K562 (cell line): ENCODE results near the gene STMN3. TPM values are rescaled to one million over a fixed set of nuclear protein-coding genes. Genes with fewer than 3 reads are reported as not detected.

Source experiments
- BHLHE40 ChIP-seq: IDR thresholded peaks from 2 replicates; pipeline ENCODE4 v1.6.1; 2011; ENCODE audit warnings: low read length, improper control_type of control experiment
- BRD4 ChIP-seq: fragments of 200-600 bp; sonication (generic); IDR thresholded peaks from 2 replicates; pipeline ENCODE4 v1.6.1; 2017; ENCODE audit warnings: inconsistent platforms
- BRD9 ChIP-seq: fragments of 450-650 bp; IDR thresholded peaks from 2 replicates; pipeline ENCODE4 v1.6.1; 2018; ENCODE audit warnings: low read depth; ENCODE audit not compliant: partially characterized antibody
- CAMTA2 ChIP-seq: fragments of 250-450 bp; sonication (Bioruptor Pico); conservative IDR thresholded peaks from 2 replicates; pipeline ENCODE4 v1.5.1; 2022
- CBFA2T2 ChIP-seq: fragments of 450-650 bp; conservative IDR thresholded peaks from 2 replicates; pipeline ENCODE4 v1.6.1; 2017; ENCODE audit warnings: mild to moderate bottlenecking
- COPS2 ChIP-seq: fragments of 450-650 bp; conservative IDR thresholded peaks from 2 replicates; pipeline ENCODE4 v1.6.1; 2016; ENCODE audit warnings: mild to moderate bottlenecking, moderate library complexity
- DIDO1 ChIP-seq: fragments of 450-650 bp; IDR thresholded peaks from 2 replicates; pipeline ENCODE4 v1.6.1; 2016; ENCODE audit warnings: low read depth, missing biosample characterization, missing genetic modification characterization
- EHMT2 ChIP-seq: fragments of 450-650 bp; IDR thresholded peaks from 2 replicates; pipeline ENCODE4 v1.6.1; 2018; ENCODE audit warnings: antibody characterized with exemption
- ERF ChIP-seq: fragments of 450-650 bp; formaldehyde crosslinking; IDR thresholded peaks from 2 replicates; pipeline ENCODE4 v1.4.0; 2020; ENCODE audit warnings: mild to moderate bottlenecking, mixed read lengths
- HDAC1 ChIP-seq, 2 experiments: fragments of 450-650 bp; IDR thresholded peaks; 2 replicates each; pipeline ENCODE4 v1.6.1; 2016 to 2017; ENCODE audit warnings: inconsistent platforms in 1 of 2, mild to moderate bottlenecking in 1 of 2, moderate library complexity in 1 of 2
- HOXB6 ChIP-seq: fragments of 250-450 bp; sonication (Bioruptor Pico); IDR thresholded peaks from 2 replicates; pipeline ENCODE4 v1.5.1; 2022; ENCODE audit warnings: mild to moderate bottlenecking, borderline replicate concordance
- ID3 ChIP-seq, 2 experiments: fragments of 250-450 bp in 1 of 2; fragments of 450-650 bp in 1 of 2; sonication (Bioruptor Pico) in 1 of 2; IDR thresholded peaks; 2 replicates each; pipeline versions ENCODE4 v1.6.1 to v1.8.0; 2016 to 2021; ENCODE audit warnings: mild to moderate bottlenecking in 2 of 2, moderate library complexity in 2 of 2, missing compliant biosample characterization in 1 of 2, missing genetic modification characterization in 1 of 2
- JUN ChIP-seq, 2 experiments: sonication (generic) in 1 of 2; formaldehyde crosslinking in 1 of 2; IDR thresholded peaks; 2 replicates each; pipeline versions ENCODE4 v1.6.1 to v1.8.0; 2012 to 2022; ENCODE audit warnings: borderline replicate concordance in 2 of 2, mild to moderate bottlenecking in 2 of 2, improper control_type of control experiment in 1 of 2, low read depth in 1 of 2, low read length in 1 of 2, missing genetic modification reagents in 1 of 2
- LEF1 ChIP-seq: fragments of 450-650 bp; IDR thresholded peaks from 2 replicates; pipeline ENCODE4 v1.6.1; 2016; ENCODE audit warnings: mild to moderate bottlenecking
- MIER1 ChIP-seq: fragments of 450-650 bp; IDR thresholded peaks from 2 replicates; pipeline ENCODE4 v1.6.1; 2016; ENCODE audit warnings: antibody characterized with exemption, mild to moderate bottlenecking, low read depth
- NRF1 ChIP-seq, 2 experiments: fragments of 450-650 bp; IDR thresholded peaks in 1 of 2; conservative IDR thresholded peaks in 1 of 2; 2 replicates each; pipeline ENCODE4 v1.6.1; 2014; ENCODE audit warnings: mild to moderate bottlenecking in 2 of 2
- SRF ChIP-seq, 2 experiments: fragments of 250-450, 450-650 bp in 1 of 2; sonication (Bioruptor Pico) in 1 of 2; sonication (generic) in 1 of 2; formaldehyde crosslinking; IDR thresholded peaks; 2 replicates each; pipeline versions ENCODE4 v1.5.0 to v1.5.1; 2020 to 2022; ENCODE audit warnings: mild to moderate bottlenecking in 1 of 2, missing genetic modification reagents in 1 of 2
- TFAP4 ChIP-seq: sonication (generic); formaldehyde crosslinking; IDR thresholded peaks from 2 replicates; pipeline ENCODE4 v1.8.0; 2022; ENCODE audit warnings: missing genetic modification reagents, mild to moderate bottlenecking, moderate library complexity, borderline replicate concordance
- UBTF ChIP-seq, 2 experiments: IDR thresholded peaks; 2 replicates each; pipeline ENCODE4 v1.6.1; 2012; ENCODE audit warnings: improper control_type of control experiment in 2 of 2, low read depth in 2 of 2, low read length in 2 of 2, borderline replicate concordance in 1 of 2
- ZFP36 ChIP-seq: fragments of 150-350 bp; IDR thresholded peaks from 2 replicates; pipeline ENCODE4 v1.6.1; 2018; ENCODE audit warnings: low read length, low read depth; ENCODE audit not compliant: partially characterized antibody
- ZFPM2 ChIP-seq: fragments of 250-450 bp; sonication (Bioruptor Pico); IDR thresholded peaks from 2 replicates; pipeline ENCODE4 v1.5.1; 2022; ENCODE audit warnings: mild to moderate bottlenecking
- ZFX ChIP-seq: sonication (generic); formaldehyde crosslinking; IDR thresholded peaks from 2 replicates; pipeline ENCODE4 v1.8.0; 2022; ENCODE audit warnings: mild to moderate bottlenecking, missing genetic modification reagents, moderate library complexity
- ZKSCAN1 ChIP-seq: fragments of 150-350 bp; IDR thresholded peaks from 2 replicates; pipeline ENCODE4 v1.6.1; 2016; ENCODE audit warnings: low read depth, low read length
- ZNF316 ChIP-seq: fragments of 450-650 bp; IDR thresholded peaks from 2 replicates; pipeline ENCODE4 v1.6.1; 2016
- polyA plus RNA-seq, 8 experiments: library from polyadenylated mRNA; depleted of rRNA in 4 of 8; stranded (reverse) in 5 of 8; unstranded in 3 of 8; fragments of >200 nt; fragmentation: Nextera tagmentation in 2 of 8; fragmentation: Illumina TruSeq in 1 of 8; extraction: Ambion mirVana in 2 of 8; extraction: Trizol in 1 of 8; gene quantifications; 2 replicates each; pipeline versions ENCODE4 v1.2.1 to v1.2.3, GENCODE V29; 2011 to 2014; ENCODE audit warnings: inconsistent platforms in 1 of 8, missing spikeins in 1 of 8
- total RNA-seq, 7 experiments: library from RNA; depleted of rRNA in 6 of 7; stranded (reverse); fragments of >200 nt in 6 of 7; fragmentation: Illumina TruSeq in 2 of 7; extraction: Trizol in 2 of 7; gene quantifications; 2 replicates each; pipeline versions ENCODE4 v1.2.1 to v1.2.3, GENCODE V29; 2011 to 2021; ENCODE audit warnings: low replicate concordance in 1 of 7

Gene STMN3
- total and polyA plus RNA-seq, 9 of the 15 experiments (the other 6 are each of a cell fraction or from before 2014, with no cell fraction given): 0.70 to 65.6 (median 29.4) TPM

GRCh38 chr20:63628246-63628975 lies 24.8 kb downstream of the STMN3 start (continued):
- TF ChIP-seq NRF1 (conservative IDR thresholded peaks at IDR 0.05 in 1 of 2, IDR thresholded peaks at IDR 0.05 in 1 of 2) (0 out of 4 replicates have a peak, but pooled peaks of 1 of the 2 experiments have one; percentile 20), UBTF (IDR thresholded peaks at IDR 0.05; ENCODE audit: borderline replicate concordance in 1 of 2, low read depth in 2 of 2, low read length in 2 of 2) (peak; percentile 81 to 98; a peak in 3 of 4 replicates), JUN (IDR thresholded peaks at IDR 0.05; ENCODE audit: borderline replicate concordance, low read depth, low read length) (peak; percentile 50; the same call in 1 of the 2 replicates), JUN (CRISPR knock-in tag; IDR thresholded peaks at IDR 0.05; ENCODE audit: borderline replicate concordance) (no peak), ZFPM2 (CRISPR knock-in tag) (no peak), ZKSCAN1 (peak; percentile 66), ERF (CRISPR knock-in tag) (0 out of 2 replicates have a peak, but pooled peaks have one; percentile 38), HDAC1 (IDR thresholded peaks at IDR 0.05) (peak; percentile 67 to 87; a peak in 3 of 4 replicates), ZFP36 (peak; percentile 49), MIER1 (peak; percentile 27; the same call in 1 of the 2 replicates), CAMTA2 (CRISPR knock-in tag) (0 out of 2 replicates have a peak, but pooled peaks have one; percentile 70), TFAP4 (peak; percentile 72), SRF (CRISPR knock-in tag; IDR thresholded peaks at IDR 0.05) (0 out of 4 replicates have a peak, but pooled peaks of 1 of the 2 experiments have one; percentile 28), DIDO1 (peak; percentile 79), ZFX (CRISPR knock-in tag) (peak; percentile 68), BRD4 (peak; percentile 41; the same call in 1 of the 2 replicates), HOXB6 (CRISPR knock-in tag) (no peak), BRD9 (peak; percentile 71), EHMT2 (no peak), ID3 (CRISPR knock-in tag; IDR thresholded peaks at IDR 0.05) (no peak), ID3 (tag; IDR thresholded peaks at IDR 0.05) (peak; percentile 65; the same call in 1 of the 2 replicates), CBFA2T2 (no peak), LEF1 (peak; percentile 64; the same call in 1 of the 2 replicates), ZNF316 (peak; percentile 20; the same call in 1 of the 2 replicates), BHLHE40 (peak; percentile 64), COPS2 (no peak)
